A673 (cell line): ENCODE data around the gene MRPS18A. TPM values are rescaled to one million over a fixed set of nuclear protein-coding genes. Genes with fewer than 3 reads are reported as not detected.

Experiments
- Bru-seq: library from RNA; stranded (reverse); fragments of 400-500 nt; gene quantifications from one replicate; lab custom pipeline; 2021; lab: Mats Ljungman, UMichigan
- BruChase-seq, 2 experiments: library from RNA; stranded (reverse); fragments of 400-500 nt; gene quantifications; one replicate each; lab custom pipeline; 2021; lab: Mats Ljungman, UMichigan
- BruUV-seq: library from RNA; stranded (reverse); fragments of 400-500 nt; replicated peaks from 2 replicates; lab custom pipeline; 2021; lab: Mats Ljungman, UMichigan
- CTCF ChIA-PET: fragments of 300-600 bp; sonication (Branson Sonifier 250); formaldehyde crosslinking; loops from one replicate; lab custom pipeline; 2022; ENCODE audit warnings: antibody characterized with exemption; lab: Charles Lee
- POLR2A ChIA-PET: fragments of 300-600 bp; sonication (Branson Sonifier 250); formaldehyde crosslinking; loops from one replicate; lab custom pipeline; 2022; ENCODE audit warnings: antibody characterized with exemption; ENCODE audit not compliant: low non-redundant PET; lab: Charles Lee
- DNase-seq: peaks from one replicate; pipeline ENCODE4 v3.0.0-alpha.2; 2015; ENCODE audit warnings: low spot score
- H3K27ac ChIP-seq: fragments of 200-600 bp; sonication (generic); 2 replicates; pipeline ENCODE4 v1.5.1; 2016; ENCODE audit warnings: mixed run types, low read depth, mild to moderate bottlenecking, mixed read lengths, antibody characterized with exemption, low read length; ENCODE audit not compliant: poor library complexity, severe bottlenecking
- H3K27me3 ChIP-seq: fragments of 200-600 bp; sonication (generic); replicated peaks from 2 replicates; pipeline ENCODE4 v1.6.1; 2017; ENCODE audit warnings: mixed run types, low read depth, mild to moderate bottlenecking, mixed read lengths, antibody characterized with exemption, low read length; ENCODE audit not compliant: insufficient read depth, poor library complexity
- H3K36me3 ChIP-seq: fragments of 200-600 bp; sonication (generic); 2 replicates; pipeline ENCODE4 v1.6.1; 2016; ENCODE audit warnings: mixed run types, mild to moderate bottlenecking, mixed read lengths, antibody characterized with exemption, low read length; ENCODE audit not compliant: insufficient read depth, poor library complexity, severe bottlenecking
- H3K4me1 ChIP-seq: fragments of 200-600 bp; sonication (generic); 2 replicates; pipeline ENCODE4 v1.6.1; 2017; ENCODE audit warnings: mixed run types, mild to moderate bottlenecking, mixed read lengths, antibody characterized with exemption, low read length; ENCODE audit not compliant: insufficient read depth, poor library complexity, severe bottlenecking
- H3K4me3 ChIP-seq: fragments of 200-600 bp; sonication (generic); 2 replicates; pipeline ENCODE4 v1.5.1; 2016; ENCODE audit warnings: low read depth, mixed run types, mild to moderate bottlenecking, mixed read lengths, low read length; ENCODE audit not compliant: poor library complexity, severe bottlenecking
- H3K9me3 ChIP-seq: fragments of 200-600 bp; sonication (generic); 2 replicates; pipeline ENCODE4 v1.6.1; 2016; ENCODE audit warnings: mixed run types, low read depth, mild to moderate bottlenecking, mixed read lengths, antibody characterized with exemption, low read length; ENCODE audit not compliant: poor library complexity, severe bottlenecking
- CTCF ChIP-seq: fragments of 300-800, 200-600 bp; sonication (generic); conservative IDR thresholded peaks from 2 replicates; pipeline ENCODE4 v1.5.1; 2017; ENCODE audit warnings: low read depth, mild to moderate bottlenecking, antibody characterized with exemption, low read length, moderate library complexity, mixed read lengths
- EZH2 ChIP-seq: fragments of 200-600 bp; sonication (generic); IDR thresholded peaks from 2 replicates; pipeline ENCODE4 v1.6.1; 2017; ENCODE audit warnings: borderline replicate concordance, low read depth, mild to moderate bottlenecking, mixed read lengths, antibody characterized with exemption, low read length; ENCODE audit not compliant: poor library complexity, severe bottlenecking
- intact Hi-C: fragments of 100-400 bp; cut with micrococcal nuclease; formaldehyde crosslinking; loops from one replicate; pipeline ENCODE4 v1.10.0; 2022; ENCODE audit not compliant: unreplicated experiment
- long read RNA-seq: library from polyadenylated mRNA; stranded (forward); transcript quantifications from one replicate; pipeline ENCODE4 v2.0.0, GENCODE V29; 2022
- total RNA-seq: library from RNA; stranded (reverse); gene quantifications from 2 replicates; pipeline ENCODE4 v1.2.3, GENCODE V29; 2021

The MRPS18A gene
- total RNA-seq (64.6 and 69.1 TPM in 2 replicates), Bru-seq, nascent RNA (percentile 85 among the genes with signal in this experiment), BruChase-seq, experiment 1, labeled RNA remaining after a 2-hour chase (percentile 67 among the genes with signal in this experiment), BruChase-seq, experiment 2, labeled RNA remaining after a 6-hour chase (percentile 60 among the genes with signal in this experiment)
- long read RNA-seq, transcript MRPS18A-202 (6 exons, 1,062 nt), result major isoform, 136 of 174 reads
- long read RNA-seq, partial matches to known transcripts, result 0 of 174 reads
- long read RNA-seq, other reads (novel, unspliced or antisense), result 31 of 174 reads

- Histone ChIP-seq H3K27ac (peak within 1 kb of the TSS; percentile 69), H3K4me1 (peaks cover 10% of the 10 kb centered on the region), H3K4me3 (peak within 1 kb of the TSS; percentile 66), H3K9me3 (no peaks in the 10 kb centered on the region), H3K36me3 (no peaks in the 10 kb centered on the region), H3K27me3 (no peaks in the 10 kb centered on the region)
- POLR2A ChIA-PET, result no interaction called here
- TF ChIP-seq CTCF (no peak), EZH2 (no peak)
- CTCF ChIA-PET, result no interaction called here
- DNase-seq, result peak; percentile 72
- intact Hi-C loops, result no loop called here
- no TSS peak for BruUV-seq
Observed at GRCh38 chr6:43687437-43688347, at the start of gene MRPS18A. Gene MRPS18A (minus strand): TSS chr6:43687791. CDS start chr6:43687779, 12 bp downstream.

GRCh38 chr6:43736844-43737243, 49.3 kb upstream of the MRPS18A start:
- no peaks in the 10 kb centered on the region for H3K36me3 ChIP-seq
- POLR2A ChIA-PET, result no interaction called here
- no peaks in the 10 kb centered on the region for H3K4me1 ChIP-seq
- BruUV-seq, result no TSS peak
- CTCF ChIA-PET, result no interaction called here
- H3K9me3 ChIP-seq, result no peaks in the 10 kb centered on the region
- H3K4me3 ChIP-seq, result no peak overlapping the region
- no peak overlapping the region for H3K27ac ChIP-seq
- TF ChIP-seq CTCF (no peak), EZH2 (no peak)
- H3K27me3 ChIP-seq, result no peaks in the 10 kb centered on the region
- DNase-seq, result no peak
- intact Hi-C loops, result no loop called here

- Histone ChIP-seq H3K27ac (no peak overlapping the region), H3K36me3 (no peaks in the 10 kb centered on the region), H3K9me3 (peaks cover 3% of the 10 kb centered on the region), H3K27me3 (no peaks in the 10 kb centered on the region), H3K4me1 (no peaks in the 10 kb centered on the region), H3K4me3 (no peak overlapping the region)
- DNase-seq, result no peak
- BruUV-seq, result no TSS peak
- POLR2A ChIA-PET, result no interaction called here
- no peak for TF ChIP-seq CTCF
- no peak for TF ChIP-seq EZH2
- CTCF ChIA-PET, result no interaction called here
- intact Hi-C loops, result no loop called here
Observed at GRCh38 chr6:43736211-43736786, 48.7 kb upstream of the MRPS18A start.
